ENCODE data around the gene CST1. TPM values are rescaled to one million over a fixed set of nuclear protein-coding genes. Genes with fewer than 3 reads are reported as not detected.
A peak's percentile ranks its signal among the peaks of the same experiment; 100 is the strongest.
"Not testable (repeated sequence)": the region's sequence is repeated elsewhere in the genome, so short reads cannot be mapped to it uniquely, and the experiment has no call there.

The CST1 gene
- total and polyA plus RNA-seq, 2 experiments from 2014 or later = 12.8 to 13.6 TPM

DNA sequence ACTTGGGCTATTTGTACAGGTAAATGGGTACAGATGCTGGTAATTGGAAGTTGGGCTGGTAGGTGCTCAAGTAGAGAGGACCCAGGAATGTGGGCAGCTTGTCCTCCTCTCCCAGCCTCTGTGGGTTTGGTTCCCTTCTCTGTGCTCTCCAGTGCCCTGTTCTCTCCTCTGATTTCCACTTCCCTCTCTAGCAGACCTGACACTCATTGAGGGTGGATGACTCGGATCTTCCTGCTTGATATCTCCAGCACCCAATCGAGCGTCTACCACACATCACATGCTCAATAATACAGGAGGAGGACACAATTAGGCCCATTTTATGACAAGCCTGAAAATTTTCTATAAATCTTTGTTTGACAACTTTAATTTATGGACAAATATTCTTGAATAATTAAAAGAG lies 23.7 kb downstream of the CST1 start:
- H4K20me1 ChIP-seq (ENCODE audit: insufficient read depth, poor library complexity, severe bottlenecking) = no peaks in the 10 kb centered on the region
- H3K4me3 ChIP-seq = no peak overlapping the region
- no peak for DNase-seq (ENCODE audit: low spot score)
- no peak overlapping the region for H3K4me2 ChIP-seq
- no peaks in the 10 kb centered on the region for H3K4me1 ChIP-seq (ENCODE audit: insufficient read depth)
- H3K79me2 ChIP-seq = no peaks in the 10 kb centered on the region
- no peak overlapping the region for H3K27ac ChIP-seq
- WGBS (ENCODE audit: low lambda C conversion rate, missing lambda C conversion rate) = 96% methylated on average over 3 of the region's 3 CpGs
- H3K9me2 ChIP-seq (replicated peaks; ENCODE audit: insufficient read depth) = no peaks in the 10 kb centered on the region
- no peak overlapping the region for H2AFZ ChIP-seq
- no peaks in the 10 kb centered on the region for H3K36me3 ChIP-seq (replicated peaks; ENCODE audit: insufficient read depth, low read depth)
- no peaks in the 10 kb centered on the region for H3K27me3 ChIP-seq
- H3K9me3 ChIP-seq (ENCODE audit: low read depth) = no peaks in the 10 kb centered on the region
- TF ChIP-seq EZH2 (IDR thresholded peaks at IDR 0.05; ENCODE audit: borderline replicate concordance) (no peak), EZH2phosphoT487 (IDR thresholded peaks at IDR 0.05; ENCODE audit: low read depth, severe bottlenecking, unreplicated experiment) (no peak)
- TF ChIP-seq, protein P1, sequence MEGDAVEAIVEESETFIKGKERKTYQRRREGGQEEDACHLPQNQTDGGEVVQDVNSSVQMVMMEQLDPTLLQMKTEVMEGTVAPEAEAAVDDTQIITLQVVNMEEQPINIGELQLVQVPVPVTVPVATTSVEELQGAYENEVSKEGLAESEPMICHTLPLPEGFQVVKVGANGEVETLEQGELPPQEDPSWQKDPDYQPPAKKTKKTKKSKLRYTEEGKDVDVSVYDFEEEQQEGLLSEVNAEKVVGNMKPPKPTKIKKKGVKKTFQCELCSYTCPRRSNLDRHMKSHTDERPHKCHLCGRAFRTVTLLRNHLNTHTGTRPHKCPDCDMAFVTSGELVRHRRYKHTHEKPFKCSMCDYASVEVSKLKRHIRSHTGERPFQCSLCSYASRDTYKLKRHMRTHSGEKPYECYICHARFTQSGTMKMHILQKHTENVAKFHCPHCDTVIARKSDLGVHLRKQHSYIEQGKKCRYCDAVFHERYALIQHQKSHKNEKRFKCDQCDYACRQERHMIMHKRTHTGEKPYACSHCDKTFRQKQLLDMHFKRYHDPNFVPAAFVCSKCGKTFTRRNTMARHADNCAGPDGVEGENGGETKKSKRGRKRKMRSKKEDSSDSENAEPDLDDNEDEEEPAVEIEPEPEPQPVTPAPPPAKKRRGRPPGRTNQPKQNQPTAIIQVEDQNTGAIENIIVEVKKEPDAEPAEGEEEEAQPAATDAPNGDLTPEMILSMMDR (IDR thresholded peaks at IDR 0.05; ENCODE audit: poor library complexity) = no peak

DNA sequence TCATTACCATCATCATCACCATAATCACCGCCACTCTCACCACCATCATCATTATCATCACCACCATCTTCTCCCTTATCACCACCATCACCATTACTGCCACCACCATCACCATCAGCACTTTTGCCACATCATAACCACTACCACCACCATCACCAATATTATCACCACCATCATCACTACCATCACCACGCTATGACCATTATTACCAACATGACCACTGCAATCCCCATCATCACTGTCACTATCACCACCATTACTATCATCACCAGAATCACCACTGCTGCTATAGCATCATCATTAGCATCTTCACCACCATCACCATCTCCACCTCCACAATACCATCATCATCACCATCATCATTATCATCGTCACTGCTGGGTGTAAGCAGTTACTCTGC lies 25.6 kb downstream of the CST1 start:
- Histone ChIP-seq H3K27me3 (no peaks in the 10 kb centered on the region), H2AFZ (no peak overlapping the region), H3K9me3 (ENCODE audit: low read depth) (no peaks in the 10 kb centered on the region), H3K4me1 (ENCODE audit: insufficient read depth) (no peaks in the 10 kb centered on the region), H3K9me2 (replicated peaks; ENCODE audit: insufficient read depth) (no peaks in the 10 kb centered on the region), H3K4me3 (no peak overlapping the region), H3K27ac (no peak overlapping the region), H3K79me2 (no peaks in the 10 kb centered on the region), H4K20me1 (ENCODE audit: insufficient read depth, poor library complexity, severe bottlenecking) (no peaks in the 10 kb centered on the region), H3K4me2 (no peak overlapping the region), H3K36me3 (replicated peaks; ENCODE audit: insufficient read depth, low read depth) (no peaks in the 10 kb centered on the region)
- TF ChIP-seq, protein P1 (IDR thresholded peaks at IDR 0.05; ENCODE audit: poor library complexity) = no peak
- no peak for TF ChIP-seq EZH2 (IDR thresholded peaks at IDR 0.05; ENCODE audit: borderline replicate concordance)
- no peak for DNase-seq (ENCODE audit: low spot score)
- 93% methylated on average over 3 of the region's 3 CpGs for WGBS (ENCODE audit: low lambda C conversion rate, missing lambda C conversion rate)

- TF ChIP-seq, protein P1 (IDR thresholded peaks at IDR 0.05; ENCODE audit: poor library complexity) = peak; percentile 44
- peak; percentile 38 for DNase-seq (ENCODE audit: low spot score)
- not testable (repeated sequence) for H3K27ac ChIP-seq; H3K4me1 ChIP-seq (ENCODE audit: insufficient read depth); H3K9me3 ChIP-seq (ENCODE audit: low read depth); H4K20me1 ChIP-seq (ENCODE audit: insufficient read depth, poor library complexity, severe bottlenecking); H3K36me3 ChIP-seq (replicated peaks; ENCODE audit: insufficient read depth, low read depth); H3K79me2 ChIP-seq; H2AFZ ChIP-seq; H3K27me3 ChIP-seq; H3K4me3 ChIP-seq; H3K9me2 ChIP-seq (replicated peaks; ENCODE audit: insufficient read depth); H3K4me2 ChIP-seq
- WGBS (ENCODE audit: low lambda C conversion rate, missing lambda C conversion rate) = 64% methylated on average over 2 of the region's 2 CpGs
These were observed 27.0 kb downstream of the CST1 start for GRCh38 chr20:23723659-23724307.

DNA sequence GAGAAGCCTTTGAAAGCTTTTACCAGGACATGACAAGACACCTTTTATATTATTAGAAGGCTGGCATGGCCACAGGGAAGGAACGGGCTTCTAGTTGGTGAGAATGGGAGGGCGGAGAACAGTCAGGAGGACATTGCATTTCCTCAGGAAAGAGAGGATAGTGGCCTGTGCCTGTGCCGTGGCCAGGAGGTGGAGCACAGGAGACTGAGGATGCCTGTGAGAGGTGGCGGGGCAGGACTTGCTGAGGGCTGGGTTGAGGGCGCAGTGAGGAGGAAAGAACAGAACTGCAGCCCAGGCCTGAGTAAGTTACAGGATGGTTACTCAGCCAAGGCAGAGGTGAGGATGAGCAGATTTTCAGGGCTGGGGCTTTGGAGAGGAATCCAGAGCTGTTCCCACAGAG lies 27.9 kb downstream of the CST1 start:
- not testable (repeated sequence) for H4K20me1 ChIP-seq (ENCODE audit: insufficient read depth, poor library complexity, severe bottlenecking); H3K79me2 ChIP-seq; H3K36me3 ChIP-seq (replicated peaks; ENCODE audit: insufficient read depth, low read depth); H3K4me1 ChIP-seq (ENCODE audit: insufficient read depth); H3K27ac ChIP-seq; H3K27me3 ChIP-seq; H3K9me2 ChIP-seq (replicated peaks; ENCODE audit: insufficient read depth); H2AFZ ChIP-seq; H3K9me3 ChIP-seq (ENCODE audit: low read depth); H3K4me3 ChIP-seq; H3K4me2 ChIP-seq; DNase-seq (ENCODE audit: low spot score)
- 74% methylated on average over 5 of the region's 5 CpGs for WGBS (ENCODE audit: low lambda C conversion rate, missing lambda C conversion rate)

Data from hepatocyte (in vitro differentiated cells).